Ascending aorta (tissue), 2 donors: ENCODE data around the gene TGM5. TPM values are rescaled to one million over a fixed set of nuclear protein-coding genes. Genes with fewer than 3 reads are reported as not detected.
A peak's percentile ranks its signal among the peaks of the same experiment; 100 is the strongest.

ENCODE experiments used
- DNase-seq, 2 donors: peaks; one replicate each; pipeline ENCODE4 v3.0.0-alpha.2; 2019; ENCODE audit warnings: low spot score in 2 of 2
- H3K27ac ChIP-seq, 2 donors: fragments of 200-600 bp; sonication (generic); one replicate each; pipeline ENCODE4 v1.5.1; 2016 to 2017; ENCODE audit warnings: mild to moderate bottlenecking in 1 of 2
- H3K27me3 ChIP-seq: fragments of 200-600 bp; sonication (generic); one replicate; pipeline ENCODE4 v1.5.1; 2017
- H3K36me3 ChIP-seq, 2 donors: fragments of 200-600 bp; sonication (generic); one replicate each; pipeline ENCODE4 v1.5.1; 2016
- H3K4me1 ChIP-seq, 2 donors: fragments of 200-600 bp; sonication (generic); one replicate each; pipeline ENCODE4 v1.5.1; 2016 to 2017; ENCODE audit warnings: mild to moderate bottlenecking in 1 of 2
- H3K4me3 ChIP-seq, 2 donors: fragments of 200-600 bp; sonication (generic); one replicate each; pipeline ENCODE4 v1.5.1; 2016 to 2017; ENCODE audit warnings: mild to moderate bottlenecking in 1 of 2
- H3K9me3 ChIP-seq, 2 donors: fragments of 200-600 bp; sonication (generic); one replicate each; pipeline ENCODE4 v1.5.1; 2016
- intact Hi-C: fragments of 100-400 bp; cut with DNase I; formaldehyde crosslinking; loops from one replicate; pipeline ENCODE4 v1.15.1; 2023
- total RNA-seq: library from RNA; depleted of rRNA; stranded (reverse); fragments of >200 nt; gene quantifications from one replicate; pipeline ENCODE4 v1.1.0, GENCODE V29; 2016
- TF ChIP-seq, protein P1 (sequence below), 3 experiments: fragments of 200-600 bp in 2 of 3; fragments of 450-650 bp in 1 of 3; sonication (generic) in 2 of 3; IDR thresholded peaks; one replicate each; pipeline ENCODE4 v1.5.1; 2016 to 2019; ENCODE audit warnings: antibody characterized with exemption in 3 of 3, mild to moderate bottlenecking in 1 of 3, moderate library complexity in 1 of 3

Gene TGM5
- total RNA-seq, 1 donor from 2014 or later = not detected

GRCh38 chr15:43213466-43213865 lies 53.3 kb downstream of the TGM5 start:
- no peaks in the 10 kb centered on the region for H3K9me3 ChIP-seq
- no peaks in the 10 kb centered on the region for H3K27me3 ChIP-seq
- no peak overlapping the region for H3K27ac ChIP-seq
- no peaks in the 10 kb centered on the region for H3K4me1 ChIP-seq
- peak in 1 of 2 donors; percentile 43 for DNase-seq
- intact Hi-C loops = no loop called here
- no peaks in the 10 kb centered on the region for H3K36me3 ChIP-seq
- TF ChIP-seq, protein P1, sequence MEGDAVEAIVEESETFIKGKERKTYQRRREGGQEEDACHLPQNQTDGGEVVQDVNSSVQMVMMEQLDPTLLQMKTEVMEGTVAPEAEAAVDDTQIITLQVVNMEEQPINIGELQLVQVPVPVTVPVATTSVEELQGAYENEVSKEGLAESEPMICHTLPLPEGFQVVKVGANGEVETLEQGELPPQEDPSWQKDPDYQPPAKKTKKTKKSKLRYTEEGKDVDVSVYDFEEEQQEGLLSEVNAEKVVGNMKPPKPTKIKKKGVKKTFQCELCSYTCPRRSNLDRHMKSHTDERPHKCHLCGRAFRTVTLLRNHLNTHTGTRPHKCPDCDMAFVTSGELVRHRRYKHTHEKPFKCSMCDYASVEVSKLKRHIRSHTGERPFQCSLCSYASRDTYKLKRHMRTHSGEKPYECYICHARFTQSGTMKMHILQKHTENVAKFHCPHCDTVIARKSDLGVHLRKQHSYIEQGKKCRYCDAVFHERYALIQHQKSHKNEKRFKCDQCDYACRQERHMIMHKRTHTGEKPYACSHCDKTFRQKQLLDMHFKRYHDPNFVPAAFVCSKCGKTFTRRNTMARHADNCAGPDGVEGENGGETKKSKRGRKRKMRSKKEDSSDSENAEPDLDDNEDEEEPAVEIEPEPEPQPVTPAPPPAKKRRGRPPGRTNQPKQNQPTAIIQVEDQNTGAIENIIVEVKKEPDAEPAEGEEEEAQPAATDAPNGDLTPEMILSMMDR (IDR thresholded peaks at IDR 0.05) = no peak
- H3K4me3 ChIP-seq = no peak overlapping the region

DNA sequence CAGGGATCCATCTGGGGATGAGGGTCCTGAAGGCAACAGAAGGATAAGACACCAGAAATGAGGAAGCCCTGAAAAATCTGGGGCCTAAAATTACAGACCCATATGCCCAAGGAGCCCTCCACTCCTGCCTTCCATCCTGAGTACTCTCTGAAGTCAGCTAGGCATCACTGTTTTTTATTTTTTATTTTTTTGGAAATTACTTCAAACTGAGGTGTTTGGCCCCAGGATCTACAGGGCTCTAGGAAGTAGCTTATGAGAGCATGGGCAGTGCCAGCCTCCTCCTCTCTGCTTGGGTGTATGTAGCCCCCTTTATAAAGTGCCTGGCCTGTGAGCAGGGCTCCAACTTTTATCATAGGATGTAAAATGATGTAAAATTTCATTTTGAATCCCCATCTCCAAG lies 53.8 kb downstream of the TGM5 start:
- Histone ChIP-seq H3K36me3 (no peaks in the 10 kb centered on the region), H3K4me1 (no peaks in the 10 kb centered on the region), H3K9me3 (no peaks in the 10 kb centered on the region), H3K27me3 (no peaks in the 10 kb centered on the region), H3K4me3 (no peak overlapping the region), H3K27ac (no peak overlapping the region)
- no peak for DNase-seq
- TF ChIP-seq, protein P1 (IDR thresholded peaks at IDR 0.05) = no peak
- intact Hi-C loops = no loop called here

DNA sequence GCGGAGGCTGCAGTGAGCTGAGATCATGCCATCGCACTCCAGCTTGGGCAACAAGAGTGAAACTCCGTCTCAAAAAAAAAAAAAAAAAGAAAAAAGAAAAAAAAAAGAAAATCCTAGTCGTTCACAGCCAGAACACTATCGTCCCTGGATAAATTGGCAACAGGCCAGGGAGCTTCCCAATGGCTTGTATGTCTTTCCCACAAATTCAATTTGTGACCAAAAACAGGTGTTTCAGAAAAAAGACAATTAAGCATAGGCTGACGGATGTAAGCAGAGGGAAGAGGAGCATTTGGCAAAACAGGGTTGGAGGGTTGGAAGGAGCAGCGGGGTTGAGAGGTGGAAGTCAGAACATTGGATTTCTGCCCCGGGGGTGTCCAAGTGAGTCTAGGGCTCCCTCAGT lies 54.4 kb downstream of the TGM5 start:
- intact Hi-C loops = no loop called here
- Histone ChIP-seq H3K27me3 (no peaks in the 10 kb centered on the region), H3K4me1 (no peaks in the 10 kb centered on the region), H3K4me3 (no peak overlapping the region), H3K27ac (no peak overlapping the region), H3K9me3 (no peaks in the 10 kb centered on the region), H3K36me3 (no peaks in the 10 kb centered on the region)
- DNase-seq = peak in 1 of 2 donors; percentile 21
- TF ChIP-seq, protein P1 (IDR thresholded peaks at IDR 0.05) = no peak

DNA sequence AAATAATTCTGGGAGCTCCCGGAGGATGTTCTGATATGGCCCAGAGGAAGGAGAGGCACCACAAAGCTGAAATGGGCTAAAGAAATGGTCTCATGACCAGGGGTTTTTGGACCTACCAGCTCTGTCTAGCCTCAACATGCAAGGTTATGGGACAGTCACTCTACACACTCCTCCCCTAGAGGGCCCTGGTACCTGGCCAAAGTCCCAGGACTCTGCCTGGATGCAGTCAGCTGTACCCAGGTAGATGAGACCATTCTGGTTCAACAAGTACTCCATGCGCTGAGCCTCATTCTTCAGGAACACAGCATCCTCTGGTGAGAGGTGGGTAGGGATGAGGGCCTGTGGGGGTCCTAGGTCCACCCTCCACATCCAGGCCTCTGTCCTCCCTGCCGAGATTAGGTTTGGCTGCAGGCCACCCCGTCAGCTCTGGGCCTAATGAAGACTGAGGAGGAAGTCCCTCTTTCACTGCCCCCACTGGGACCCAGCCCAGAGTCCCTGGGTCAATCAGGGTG lies 55.4 kb downstream of the TGM5 start:
- Histone ChIP-seq H3K27me3 (no peaks in the 10 kb centered on the region), H3K4me1 (no peaks in the 10 kb centered on the region), H3K36me3 (no peaks in the 10 kb centered on the region), H3K9me3 (no peaks in the 10 kb centered on the region), H3K4me3 (no peak overlapping the region), H3K27ac (no peak overlapping the region)
- intact Hi-C loops = no loop called here
- DNase-seq = no peak
- TF ChIP-seq, protein P1 (IDR thresholded peaks at IDR 0.05) = no peak

DNA sequence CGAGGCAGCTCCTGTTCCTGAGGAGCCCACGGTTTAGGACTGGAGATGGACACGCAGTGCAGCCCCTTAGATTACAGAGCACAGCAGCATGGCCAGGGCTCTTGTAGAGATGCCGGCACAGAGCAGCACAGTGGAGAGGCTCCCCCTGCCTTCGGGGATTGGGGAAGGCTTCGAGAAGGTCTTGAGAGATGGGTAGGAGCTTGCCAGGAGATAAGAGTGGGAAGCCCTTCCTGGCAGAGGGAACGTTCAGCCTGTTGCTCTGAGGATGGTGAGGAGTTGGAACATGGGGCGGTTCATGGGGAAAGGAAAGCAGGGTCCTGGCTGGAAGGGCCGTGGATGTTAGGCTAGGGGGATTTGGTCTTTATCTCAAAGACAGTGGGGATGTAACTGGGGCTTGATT lies 55.9 kb downstream of the TGM5 start:
- TF ChIP-seq, protein P1 (IDR thresholded peaks at IDR 0.05) = no peak
- DNase-seq = no peak
- intact Hi-C loops = no loop called here
- H3K27ac ChIP-seq = no peak overlapping the region
- no peaks in the 10 kb centered on the region for H3K27me3 ChIP-seq
- H3K9me3 ChIP-seq = no peaks in the 10 kb centered on the region
- no peaks in the 10 kb centered on the region for H3K4me1 ChIP-seq
- no peaks in the 10 kb centered on the region for H3K36me3 ChIP-seq
- no peak overlapping the region for H3K4me3 ChIP-seq

DNA sequence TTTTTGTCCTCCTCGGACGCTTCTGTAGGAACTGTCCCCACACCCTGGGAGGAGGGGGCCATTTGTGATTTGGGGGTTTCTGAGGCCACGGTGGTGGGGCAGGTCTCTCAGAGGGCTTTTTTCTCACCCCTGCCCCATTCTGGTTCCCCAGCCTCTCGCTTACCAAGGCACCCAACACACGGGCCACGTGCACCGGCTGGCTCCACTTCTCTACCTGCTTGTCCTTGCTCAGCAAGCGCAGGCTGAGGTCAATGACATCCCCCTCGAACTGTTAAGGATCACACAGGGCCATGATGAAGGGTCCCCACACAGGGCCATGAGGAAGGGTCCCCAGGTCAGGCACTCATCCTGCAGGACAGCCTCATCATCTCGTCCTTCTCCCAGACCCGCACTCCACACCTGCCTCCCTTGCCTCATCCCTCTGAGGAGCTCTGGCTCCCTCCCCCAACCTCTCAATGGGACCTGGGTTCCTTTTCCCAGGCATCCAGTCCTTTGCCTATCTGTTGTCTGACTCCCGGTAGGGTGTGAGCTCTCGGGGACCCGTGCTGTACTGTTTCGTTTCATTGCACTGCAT lies 56.5 kb downstream of the TGM5 start:
- TF ChIP-seq, protein P1 (IDR thresholded peaks at IDR 0.05) = no peak
- peak in 1 of 2 donors; percentile 59 for DNase-seq
- H3K4me3 ChIP-seq = no peak overlapping the region
- intact Hi-C loops = no loop called here
- H3K27me3 ChIP-seq = no peaks in the 10 kb centered on the region
- H3K36me3 ChIP-seq = no peaks in the 10 kb centered on the region
- no peaks in the 10 kb centered on the region for H3K4me1 ChIP-seq
- H3K9me3 ChIP-seq = no peaks in the 10 kb centered on the region
- H3K27ac ChIP-seq = no peak overlapping the region
